ENCODE data around the gene ADCK2. TPM values are rescaled to one million over a fixed set of nuclear protein-coding genes. Genes with fewer than 3 reads are reported as not detected.
A peak's percentile ranks its signal among the peaks of the same experiment; 100 is the strongest.
"Not testable (repeated sequence)": the region's sequence is repeated elsewhere in the genome, so short reads cannot be mapped to it uniquely, and the experiment has no call there.

The ADCK2 gene
- total RNA-seq, 1 donor from 2014 or later = 15.2 TPM

GRCh38 chr7:140645166-140645900 lies 27.4 kb upstream of the ADCK2 start:
- no peak for DNase-seq

GRCh38 chr7:140646931-140647647 lies 25.7 kb upstream of the ADCK2 start:
- DNase-seq = no peak

DNA sequence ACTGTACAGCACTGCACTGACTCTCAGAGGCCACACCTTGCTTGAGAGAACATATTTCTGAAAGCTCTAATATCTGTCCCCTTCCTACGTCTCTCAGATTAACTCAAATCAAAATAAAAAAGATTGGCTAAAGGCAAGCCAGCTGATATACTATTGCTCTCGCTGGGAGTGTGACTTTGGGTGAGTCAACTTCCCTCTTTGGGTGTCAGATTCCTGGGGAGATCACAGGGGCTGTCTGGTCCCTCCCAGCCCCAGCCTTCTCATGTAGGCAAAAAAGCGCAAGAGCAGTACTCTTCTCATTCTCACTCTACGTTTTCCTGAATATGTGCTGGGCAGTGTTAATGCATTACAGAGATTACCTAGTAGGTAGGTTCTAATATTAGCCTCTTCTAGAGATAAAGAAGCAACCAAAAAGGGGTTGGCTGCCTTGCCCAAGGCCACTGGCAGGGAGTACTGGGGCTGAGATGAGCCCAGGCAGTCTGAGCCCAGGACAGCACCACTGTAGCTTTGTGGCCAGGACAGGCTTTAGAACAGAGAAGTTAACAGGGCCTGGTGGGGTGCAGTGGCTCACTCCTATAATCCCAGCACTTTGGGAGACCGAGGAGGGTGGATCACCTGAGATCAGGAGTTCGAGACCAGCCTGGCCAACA lies 23.1 kb upstream of the ADCK2 start:
- DNase-seq = no peak

DNA sequence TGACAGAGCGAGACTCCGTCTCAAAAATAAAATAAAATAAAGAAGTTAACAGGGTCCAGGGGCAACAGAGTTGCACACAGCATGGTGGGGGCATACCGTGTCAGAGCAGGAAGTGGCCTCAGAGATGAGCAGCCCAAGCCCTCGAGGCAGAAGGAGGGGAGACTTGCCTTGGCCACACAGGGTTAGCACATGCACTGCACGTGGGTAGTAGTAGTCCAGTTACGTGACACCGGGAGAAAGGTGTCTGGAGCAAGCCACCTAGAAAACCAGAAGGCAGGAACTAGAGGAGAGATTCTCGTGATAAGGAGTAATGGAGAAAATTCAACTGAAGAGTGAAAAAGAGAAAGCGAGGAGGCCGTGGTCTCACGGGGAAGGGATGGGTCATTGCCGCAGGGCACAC lies 22.4 kb upstream of the ADCK2 start:
- DNase-seq = no peak

DNA sequence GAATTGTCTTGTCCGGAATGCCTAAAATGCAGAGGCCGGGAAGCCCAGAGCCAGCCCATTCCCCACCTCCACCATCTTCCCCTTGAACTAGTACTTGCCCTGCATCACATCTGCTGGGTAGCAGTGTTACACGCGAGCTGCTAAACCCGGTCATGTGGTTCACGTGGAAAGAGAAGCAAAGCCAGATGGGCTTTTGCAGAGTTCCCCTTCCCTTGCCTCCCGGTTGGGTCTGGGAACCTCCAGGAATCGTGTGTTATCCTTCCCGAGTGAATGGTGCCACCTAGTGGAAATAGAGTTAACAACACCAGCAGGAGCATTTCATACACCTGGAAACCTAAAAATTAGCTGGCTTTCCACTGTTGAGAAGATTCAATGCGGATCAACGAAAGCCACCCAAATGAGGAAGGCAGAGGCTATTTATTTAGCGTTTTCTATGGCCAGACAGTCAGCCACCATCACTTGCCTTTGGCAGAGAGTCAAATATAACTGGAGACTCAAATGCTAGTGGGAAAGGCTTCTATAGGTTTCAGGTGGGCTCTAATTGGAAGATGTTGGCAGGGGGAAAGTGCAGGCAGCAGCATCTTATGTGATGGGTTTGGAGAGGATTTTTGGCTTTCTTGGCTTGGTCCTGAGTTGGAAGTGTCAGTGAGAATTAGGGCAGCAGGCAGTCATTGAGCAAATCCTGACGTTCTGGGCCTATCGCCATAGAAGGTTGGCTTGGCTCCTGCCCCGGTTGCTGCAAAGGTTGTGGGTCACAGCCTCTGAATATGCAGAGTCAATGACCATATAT lies 19.2 kb upstream of the ADCK2 start:
- peak; percentile 92 for DNase-seq

DNA sequence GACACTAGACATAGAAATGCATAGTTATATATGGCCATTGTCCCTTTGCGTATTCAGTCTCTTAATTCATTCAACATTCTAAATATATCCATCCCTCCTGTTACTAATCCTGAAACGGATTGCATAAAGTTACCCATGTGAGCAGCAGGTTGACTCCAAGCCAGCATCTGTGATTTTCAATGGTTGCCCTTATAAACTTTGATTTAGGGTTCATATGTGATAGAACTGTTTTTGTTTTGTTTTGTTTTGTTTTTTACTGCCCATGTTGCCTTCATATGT lies 18.7 kb upstream of the ADCK2 start:
- DNase-seq = no peak

DNA sequence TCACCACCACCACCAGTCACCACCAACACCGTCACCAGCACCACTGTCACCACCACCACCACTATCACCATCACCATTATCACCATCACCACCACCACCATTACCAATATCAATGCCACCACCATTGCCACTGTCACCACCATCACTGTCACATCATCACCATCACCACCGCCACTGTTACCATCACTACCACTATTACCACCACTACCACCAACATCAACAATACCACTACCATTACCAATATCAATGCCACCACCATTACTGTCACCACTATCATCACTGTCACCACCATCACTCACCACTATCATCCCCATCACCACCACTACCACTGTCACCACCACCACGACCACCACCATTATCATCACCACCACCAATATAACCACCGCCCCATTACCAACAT lies 18.1 kb upstream of the ADCK2 start:
- DNase-seq = no peak

GRCh38 chr7:140655511-140656408 lies 17.0 kb upstream of the ADCK2 start:
- no peak for DNase-seq

DNA sequence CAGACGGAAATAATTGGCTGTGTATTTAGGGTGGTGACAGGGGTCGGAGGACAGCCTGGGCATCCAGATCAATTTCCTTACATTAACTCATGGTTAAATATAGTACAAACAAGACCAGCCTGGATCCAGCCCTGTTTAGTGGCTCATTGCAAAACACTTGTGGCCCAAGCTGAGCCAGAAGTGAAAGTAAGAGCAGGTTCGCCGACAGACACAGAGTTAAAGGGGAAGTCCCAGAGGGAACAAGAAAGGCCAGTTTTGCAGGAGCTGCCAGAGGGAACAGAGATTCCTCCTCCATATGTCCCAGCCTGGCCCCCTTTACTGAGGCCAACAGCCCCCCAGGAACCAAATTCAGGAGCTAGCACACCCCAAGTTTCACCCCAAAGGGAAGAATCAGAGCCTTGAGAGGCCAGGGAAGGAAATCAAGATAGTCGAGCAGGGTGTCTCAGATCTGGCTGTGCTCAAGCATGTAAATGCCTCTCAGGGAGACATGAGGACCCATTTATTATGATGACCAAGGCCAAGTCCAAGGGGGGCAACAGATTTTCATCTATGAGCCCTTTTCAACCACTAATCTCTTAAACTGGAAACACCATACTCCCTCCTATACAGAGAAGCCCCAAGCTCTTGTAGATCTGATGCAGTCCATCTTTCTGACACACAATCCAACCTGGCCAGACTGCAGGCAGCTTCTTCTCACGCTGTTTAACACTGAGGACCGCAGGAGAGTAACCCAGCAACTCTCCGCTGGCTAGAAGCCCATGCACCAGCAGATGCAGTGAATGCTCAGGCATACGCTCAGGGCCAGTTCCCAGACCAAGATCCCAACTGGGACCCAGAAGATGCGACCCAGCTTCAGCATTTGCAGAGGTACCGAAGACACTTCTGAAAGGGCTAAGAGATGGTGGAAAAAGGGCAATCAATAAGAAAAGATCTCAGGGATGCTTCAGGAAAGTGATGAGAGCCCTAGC lies 15.9 kb upstream of the ADCK2 start:
- DNase-seq = no peak

DNA sequence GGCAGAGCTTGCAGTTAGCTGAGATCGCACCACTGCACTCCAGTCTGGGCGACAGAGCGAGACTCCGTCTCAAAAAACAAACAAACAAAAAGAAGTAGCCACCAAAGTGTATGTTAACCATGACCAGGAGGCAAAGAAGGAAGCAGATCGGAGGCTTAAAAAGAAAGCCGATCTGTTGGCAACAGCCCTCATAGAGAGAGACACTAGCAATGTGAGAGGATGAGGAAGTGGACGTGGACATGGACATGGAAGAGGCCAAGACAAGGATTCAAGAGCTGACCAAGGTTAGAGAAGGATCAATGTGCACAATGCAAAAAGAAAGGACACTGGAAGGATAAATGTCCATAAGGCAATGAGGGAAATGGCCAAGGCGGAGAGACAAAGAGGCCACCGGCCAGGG lies 14.9 kb upstream of the ADCK2 start:
- DNase-seq = no peak

DNA sequence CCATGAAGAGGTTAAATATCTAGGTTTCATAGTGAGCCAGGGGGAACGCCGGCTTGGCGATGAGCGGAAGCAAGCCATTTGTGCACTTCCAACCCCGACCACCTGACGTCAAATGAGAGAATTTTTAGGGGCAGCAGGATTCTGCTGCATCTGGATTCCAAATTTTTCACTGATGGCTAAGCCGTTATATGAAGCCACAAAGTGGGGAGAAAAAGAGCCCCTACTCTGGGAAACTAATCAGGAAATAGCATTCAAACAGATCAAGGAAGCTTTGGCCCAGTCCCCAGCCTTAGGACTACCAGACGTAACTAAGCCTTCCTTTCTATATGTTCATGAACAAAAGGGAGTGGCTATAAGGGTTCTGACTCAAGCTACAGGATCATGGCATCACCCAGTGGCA lies 12.9 kb upstream of the ADCK2 start:
- peak; percentile 52 for DNase-seq

DNA sequence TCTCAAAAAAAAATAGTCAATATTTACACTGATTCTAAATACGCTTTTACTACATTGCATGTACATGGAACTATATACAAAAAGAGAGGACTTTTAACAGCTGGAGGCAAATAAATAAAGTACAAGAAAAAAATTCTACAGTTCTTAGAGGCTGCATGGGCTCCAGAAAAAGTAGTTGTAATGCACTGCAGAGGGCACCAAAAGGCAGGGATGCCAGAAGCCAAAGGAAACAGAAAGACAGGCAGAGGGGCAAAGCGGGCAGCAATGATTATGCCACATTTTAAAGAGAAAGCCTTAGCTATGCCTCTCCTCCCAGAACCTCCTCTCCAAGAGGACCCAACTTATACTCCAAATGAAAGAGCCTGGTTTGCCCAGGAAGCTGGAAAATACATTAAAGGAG lies 11.6 kb upstream of the ADCK2 start:
- no peak for DNase-seq

DNA sequence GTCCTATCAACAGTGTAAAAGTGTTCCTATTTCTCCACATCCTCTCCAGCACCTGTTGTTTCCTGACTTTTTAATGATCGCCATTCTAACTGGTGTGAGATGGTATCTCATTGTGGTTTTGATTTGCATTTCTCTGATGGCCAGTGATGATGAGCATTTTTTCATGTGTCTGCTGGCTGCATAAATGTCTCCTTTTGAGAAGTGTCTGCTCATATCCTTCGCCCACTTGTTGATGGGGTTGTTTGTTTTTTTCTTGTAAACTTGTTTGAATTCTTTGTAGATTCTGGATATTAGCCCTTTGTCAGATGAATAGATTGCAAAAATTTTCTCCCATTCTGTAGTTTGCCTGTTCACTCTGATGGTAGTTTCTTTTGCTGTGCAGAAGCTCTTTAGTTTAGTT lies 9.8 kb upstream of the ADCK2 start:
- not testable (repeated sequence) for DNase-seq

DNA sequence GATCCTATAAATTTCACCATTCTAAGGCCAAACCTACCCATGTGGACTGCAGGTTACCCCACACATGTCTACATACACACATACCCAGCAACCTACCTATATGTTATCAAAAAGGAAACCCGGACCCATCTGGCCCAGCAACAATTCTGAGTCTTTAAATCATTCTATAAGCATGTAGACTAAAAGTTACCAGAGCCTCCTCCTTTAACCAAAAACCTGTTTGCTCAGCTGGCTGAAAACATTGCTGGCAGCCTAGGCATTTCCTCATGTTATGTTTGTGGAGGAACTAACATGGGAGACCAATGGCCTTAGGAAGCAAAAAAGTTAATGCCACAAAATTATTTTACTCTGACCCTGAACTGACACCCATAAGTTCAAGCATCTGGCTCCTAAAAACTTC lies 5.3 kb upstream of the ADCK2 start:
- DNase-seq = no peak

- DNase-seq = no peak
Observed at GRCh38 chr7:140668641-140669040, 4.1 kb upstream of the ADCK2 start.

GRCh38 chr7:140669352-140669751 lies 3.4 kb upstream of the ADCK2 start:
- DNase-seq = no peak

- not testable (repeated sequence) for DNase-seq
Observed at GRCh38 chr7:140669862-140670261, 2.9 kb upstream of the ADCK2 start.

GRCh38 chr7:140670343-140670935 lies 2.3 kb upstream of the ADCK2 start:
- no peak for DNase-seq

DNA sequence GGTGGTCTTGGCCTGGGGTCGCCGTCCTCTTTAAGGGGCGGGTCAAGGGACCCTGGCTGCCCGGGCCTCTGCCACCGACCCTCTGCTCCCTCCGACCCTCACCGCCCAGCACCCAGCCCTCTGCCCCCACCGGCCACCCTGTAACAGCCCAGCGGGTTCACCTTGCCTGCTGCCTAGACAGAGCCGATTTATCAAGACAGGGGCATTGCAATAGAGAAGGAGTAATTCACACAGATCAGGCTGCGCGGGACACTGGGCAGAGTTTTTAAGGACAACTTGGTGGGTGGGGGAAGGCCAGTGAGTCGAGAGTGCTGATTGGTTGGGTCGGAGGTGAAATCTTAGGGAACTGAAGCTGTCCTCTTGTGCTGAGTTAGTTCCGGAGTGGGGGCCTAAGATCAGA lies 779 bp upstream of the ADCK2 start:
- DNase-seq = no peak

- DNase-seq = no peak
Observed at GRCh38 chr7:140673063-140673773, 473 bp downstream of the ADCK2 start.

Measured in skin of body (tissue), 2 donors.